Measurements from ENCODE around the gene VSTM4.

Gene VSTM4

DNA sequence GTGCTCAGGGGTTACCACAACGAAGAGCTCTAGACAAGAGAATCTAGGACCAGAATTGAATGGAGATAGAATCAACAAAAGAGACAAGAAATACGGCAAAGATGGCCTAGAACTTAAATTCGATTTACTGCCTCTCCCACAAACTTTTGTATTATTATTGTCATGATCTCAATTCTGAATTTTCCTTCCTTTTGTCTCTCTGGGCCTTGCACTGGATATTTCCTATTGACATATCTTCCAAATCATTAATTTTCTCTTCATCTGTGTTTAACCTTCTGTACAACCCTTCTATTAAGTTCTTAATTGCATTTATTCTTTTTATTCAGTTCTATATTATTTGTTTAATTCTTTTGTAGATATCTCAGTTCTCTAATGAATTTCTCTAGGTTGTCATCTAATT lies 28.4 kb downstream of the VSTM4 start:
- ChIA-PET POLR2A (no interaction called here), CTCF (no interaction called here)
- no peak for DNase-seq (ENCODE audit: extremely low spot score)
- no peak for TF ChIP-seq CTCF (IDR thresholded peaks at IDR 0.05; ENCODE audit: control extremely low read depth, extremely low read depth, low read depth, missing control alignments)

DNA sequence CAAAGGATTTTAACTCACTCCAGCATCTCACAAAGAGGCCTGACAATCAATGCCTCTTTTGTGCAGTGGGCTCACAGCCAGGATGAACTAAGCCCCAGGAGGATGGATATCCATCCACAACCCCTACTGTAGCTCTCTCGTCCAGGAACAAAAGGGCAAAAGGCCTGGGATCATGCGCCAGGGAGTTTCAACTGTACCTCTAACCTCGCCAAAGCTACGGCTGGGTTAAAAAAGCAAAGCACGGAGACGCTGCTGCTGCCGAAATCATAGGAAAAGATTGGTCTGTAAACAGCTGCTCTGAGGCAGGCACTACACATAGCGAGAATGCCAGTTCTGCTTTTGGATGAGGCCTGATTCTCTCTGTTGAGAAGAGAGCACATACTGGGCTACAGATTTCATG lies 32.1 kb downstream of the VSTM4 start:
- POLR2A ChIA-PET: no interaction called here
- CTCF ChIA-PET: interaction anchor here (1.6 kb wide), 1 partner anchor 27 kb away, joined by 4 read pairs; no protein-coding TSS in a partner anchor
- DNase-seq (ENCODE audit: extremely low spot score): no peak
- no peak for TF ChIP-seq CTCF (IDR thresholded peaks at IDR 0.05; ENCODE audit: control extremely low read depth, extremely low read depth, low read depth, missing control alignments)

DNA sequence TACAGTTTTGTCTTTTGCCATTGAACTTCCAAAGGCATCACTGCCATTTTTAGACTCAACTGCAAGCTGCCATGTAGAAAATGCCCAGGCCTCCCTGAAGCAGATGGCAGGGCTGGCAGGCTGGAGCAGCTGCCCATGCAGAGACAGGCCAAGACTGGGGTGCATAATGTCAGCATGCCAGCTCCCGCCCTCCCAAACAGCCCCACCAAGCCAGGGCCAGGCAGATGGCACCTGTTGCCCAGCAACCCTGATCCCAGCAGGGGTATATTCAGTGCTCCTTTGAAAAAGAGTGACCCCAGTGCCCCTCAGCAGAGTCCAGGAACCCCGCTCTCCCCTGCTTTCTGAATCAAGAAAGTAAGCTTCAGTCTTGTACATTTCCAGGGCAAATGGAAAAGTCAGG lies 32.6 kb downstream of the VSTM4 start:
- no peak for DNase-seq (ENCODE audit: extremely low spot score)
- ChIA-PET CTCF (interaction anchor here (1.6 kb wide), 1 partner anchor 27 kb away, joined by 4 read pairs; no protein-coding TSS in a partner anchor), POLR2A (no interaction called here)
- TF ChIP-seq CTCF (IDR thresholded peaks at IDR 0.05; ENCODE audit: control extremely low read depth, extremely low read depth, low read depth, missing control alignments): no peak

DNA sequence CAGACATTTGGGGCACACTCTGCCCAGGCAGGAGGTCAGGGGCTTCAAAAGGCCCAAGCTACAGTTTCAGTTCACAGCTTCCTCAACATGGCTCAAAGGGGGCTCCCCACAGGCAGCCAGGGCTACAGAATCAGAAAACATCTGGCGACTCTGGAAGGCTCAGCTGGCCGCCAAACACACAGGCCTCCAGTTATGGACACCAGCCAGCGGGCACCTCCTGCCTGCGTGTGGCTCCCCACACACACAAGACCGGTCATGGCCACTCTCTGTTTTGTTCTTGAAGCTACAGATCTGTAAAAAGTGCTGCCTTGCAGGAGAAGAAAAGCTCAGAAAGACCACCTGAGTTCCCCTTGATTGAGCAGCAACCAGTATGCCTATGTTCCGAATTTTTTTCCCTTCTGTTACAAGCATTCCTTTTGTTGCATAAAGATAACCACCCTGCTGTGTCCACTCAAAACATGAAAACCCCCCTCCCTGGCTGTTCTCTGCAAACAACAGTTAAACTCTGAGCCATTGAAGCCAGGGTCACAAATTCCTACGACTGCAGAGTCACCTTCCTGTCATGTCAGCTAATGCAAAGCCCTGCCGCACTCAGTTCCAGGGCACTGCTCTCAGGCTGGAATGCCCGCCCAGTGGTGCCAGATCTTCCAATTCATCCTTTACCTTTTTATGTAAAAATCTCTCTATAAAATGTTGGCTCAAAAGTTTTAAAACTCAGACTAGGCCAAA lies 33.6 kb downstream of the VSTM4 start:
- POLR2A ChIA-PET: no interaction called here
- CTCF ChIA-PET: interaction anchor here (0.7 to 1.7 kb wide), 4 partner anchors 15 to 64 kb away, joined by 3 to 4 read pairs (median 4); no protein-coding TSS in a partner anchor
- TF ChIP-seq CTCF (IDR thresholded peaks at IDR 0.05; ENCODE audit: control extremely low read depth, extremely low read depth, low read depth, missing control alignments): no peak
- no peak for DNase-seq (ENCODE audit: extremely low spot score)

DNA sequence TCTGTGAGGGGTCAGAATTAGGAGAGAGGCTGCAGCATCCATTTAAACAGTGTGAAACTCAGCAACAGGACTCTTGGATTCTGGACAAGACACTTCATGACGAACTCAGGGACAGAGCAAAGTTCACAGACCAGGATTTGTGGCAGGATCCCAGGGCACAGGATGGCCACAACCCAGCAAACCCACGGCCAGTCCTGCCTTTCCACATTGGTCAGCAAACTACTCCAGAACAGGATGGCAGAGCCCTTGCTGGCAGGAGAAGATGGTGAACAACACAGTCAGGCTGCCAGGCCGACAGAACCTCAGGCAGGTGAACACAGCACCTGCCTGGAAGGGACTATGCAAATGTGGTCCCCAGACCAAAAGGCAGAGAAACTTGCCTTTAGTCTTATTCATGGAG lies 34.4 kb downstream of the VSTM4 start:
- DNase-seq (ENCODE audit: extremely low spot score): no peak
- ChIA-PET CTCF (interaction anchor here (0.7 to 1.7 kb wide), 5 partner anchors 9 to 64 kb away, joined by 3 to 4 read pairs (median 3); no protein-coding TSS in a partner anchor), POLR2A (no interaction called here)
- TF ChIP-seq CTCF (IDR thresholded peaks at IDR 0.05; ENCODE audit: control extremely low read depth, extremely low read depth, low read depth, missing control alignments): no peak

DNA sequence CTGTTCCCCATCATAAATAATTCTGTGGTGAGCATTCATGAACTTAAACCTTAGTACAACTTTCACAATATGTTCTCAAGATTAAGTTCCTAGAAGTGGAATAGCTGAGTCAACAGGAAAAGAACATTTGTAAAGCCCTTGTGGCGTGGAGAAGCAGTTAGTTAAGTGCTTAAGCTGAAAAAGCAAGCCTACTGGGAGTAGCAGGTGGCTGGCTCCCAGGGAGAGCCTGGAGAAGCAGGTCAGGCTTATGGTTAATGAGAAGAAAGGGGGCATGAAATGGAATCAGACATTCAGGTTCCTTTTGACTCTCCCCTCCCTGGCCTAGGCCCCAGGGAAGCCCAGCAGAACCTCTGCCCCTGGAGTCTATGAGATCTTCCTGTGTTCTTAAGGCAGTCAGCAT lies 35.3 kb downstream of the VSTM4 start:
- TF ChIP-seq CTCF (IDR thresholded peaks at IDR 0.05; ENCODE audit: control extremely low read depth, extremely low read depth, low read depth, missing control alignments): no peak
- DNase-seq (ENCODE audit: extremely low spot score): no peak
- POLR2A ChIA-PET: no interaction called here
- CTCF ChIA-PET: interaction anchor here (0.8 to 1.7 kb wide), 3 partner anchors 8 to 65 kb away, joined by 3 to 4 read pairs (median 4); no protein-coding TSS in a partner anchor

Measured in GM10248 (cell line).